GM21381 (cell line): ENCODE measurements around the gene WWP2.
"Not testable (repeated sequence)": the region's sequence is repeated elsewhere in the genome, so short reads cannot be mapped to it uniquely, and the experiment has no call there.

Source experiments
- ATAC-seq: cut with Tn5 transposase; IDR thresholded peaks from one replicate; pipeline ENCODE4 v1.9.1; 2021; ENCODE audit warnings: mild to moderate bottlenecking, moderate library complexity; ENCODE audit not compliant: unreplicated experiment

WWP2 gene

DNA sequence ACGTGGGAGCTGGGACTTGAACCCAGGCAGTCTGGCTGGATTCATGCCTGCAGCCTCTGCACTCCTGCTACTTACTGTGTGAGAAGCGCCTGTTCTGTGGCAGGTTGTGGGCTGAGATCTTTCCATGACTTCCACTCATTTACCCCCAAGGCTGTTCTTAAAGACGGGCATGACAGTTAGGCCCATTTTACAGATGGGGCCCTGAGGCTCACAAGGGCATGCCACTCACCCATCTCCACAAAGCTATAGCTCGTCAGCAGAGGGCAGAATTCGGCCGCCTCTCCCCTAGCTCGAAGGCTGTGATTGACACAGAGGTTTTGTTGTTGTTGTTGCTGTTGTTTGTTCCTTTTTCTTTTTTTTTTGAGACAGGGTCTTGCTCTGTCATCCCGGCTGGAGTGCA, 210.8 kb downstream of the WWP2 start:
- ATAC-seq, result not testable (repeated sequence)

DNA sequence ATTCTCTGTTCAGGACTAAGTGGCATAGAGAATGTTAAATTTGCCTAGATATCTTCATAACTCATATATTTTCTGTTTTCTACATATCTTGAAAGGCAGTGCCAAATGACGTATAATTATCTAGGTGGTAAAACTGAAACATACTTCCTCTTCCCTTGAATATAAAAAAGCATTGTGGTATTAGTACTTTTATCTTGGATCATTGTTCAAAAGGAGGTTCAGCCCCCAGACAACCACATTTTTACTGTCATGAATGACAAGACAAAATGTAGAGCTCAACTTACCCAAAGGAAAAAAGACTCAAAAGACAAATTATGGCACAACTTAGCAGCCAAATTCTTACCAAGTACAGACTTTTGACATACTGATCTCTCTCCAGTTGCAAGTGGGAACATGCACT, 223.1 kb downstream of the WWP2 start:
- not testable (repeated sequence) for ATAC-seq
